ENCODE data around the gene OCEL1.
"Not testable (repeated sequence)": the region's sequence is repeated elsewhere in the genome, so short reads cannot be mapped to it uniquely, and the experiment has no call there.

The OCEL1 gene

GRCh38 chr19:17266975-17267788 is 41.2 kb downstream of the OCEL1 start, which contains the start of gene BABAM1:
BABAM1 (plus strand) TSS chr19:17267443; CDS start chr19:17268807, 1,364 bp downstream.
- DNase-seq (ENCODE audit: low spot score) (peak; percentile 97), ATAC-seq (ENCODE audit: low read depth) (peak; percentile 95)
- Histone ChIP-seq H3K4me3 (ENCODE audit: severe bottlenecking) (peak within 1 kb of the TSS; percentile 71), H3K27me3 (ENCODE audit: insufficient read depth, poor library complexity, severe bottlenecking) (no peaks in the 10 kb centered on the region), H3K4me1 (ENCODE audit: insufficient read depth, poor library complexity, severe bottlenecking) (peaks cover 5% of the 10 kb centered on the region), H3K9me3 (ENCODE audit: severe bottlenecking) (no peaks in the 10 kb centered on the region), H3K27ac (ENCODE audit: poor library complexity, severe bottlenecking) (peak within 1 kb of the TSS; percentile 73), H3K36me3 (ENCODE audit: low read depth) (peaks cover 28% of the 10 kb centered on the region)
- no peak for TF ChIP-seq CTCF (IDR thresholded peaks at IDR 0.05; ENCODE audit: poor library complexity, severe bottlenecking)

GRCh38 chr19:17268754-17269153 is 42.7 kb downstream of the OCEL1 start:
- Histone ChIP-seq H3K27ac (ENCODE audit: poor library complexity, severe bottlenecking) (peak overlapping the region; percentile 73), H3K4me3 (ENCODE audit: severe bottlenecking) (no peak overlapping the region), H3K4me1 (ENCODE audit: insufficient read depth, poor library complexity, severe bottlenecking) (peaks cover 5% of the 10 kb centered on the region), H3K9me3 (ENCODE audit: severe bottlenecking) (no peaks in the 10 kb centered on the region), H3K27me3 (ENCODE audit: insufficient read depth, poor library complexity, severe bottlenecking) (no peaks in the 10 kb centered on the region), H3K36me3 (ENCODE audit: low read depth) (peaks cover 35% of the 10 kb centered on the region)
- no peak for DNase-seq (ENCODE audit: low spot score)
- TF ChIP-seq CTCF (IDR thresholded peaks at IDR 0.05; ENCODE audit: poor library complexity, severe bottlenecking), result no peak
- ATAC-seq (ENCODE audit: low read depth), result no peak

- H3K4me1 ChIP-seq (ENCODE audit: insufficient read depth, poor library complexity, severe bottlenecking); DNase-seq (ENCODE audit: low spot score); H3K27ac ChIP-seq (ENCODE audit: poor library complexity, severe bottlenecking); H3K4me3 ChIP-seq (ENCODE audit: severe bottlenecking); ATAC-seq (ENCODE audit: low read depth); H3K9me3 ChIP-seq (ENCODE audit: severe bottlenecking); H3K27me3 ChIP-seq (ENCODE audit: insufficient read depth, poor library complexity, severe bottlenecking): not testable (repeated sequence)
- H3K36me3 ChIP-seq (ENCODE audit: low read depth), result peaks cover 58% of the 10 kb centered on the region
These were observed 48.9 kb downstream of the OCEL1 start for GRCh38 chr19:17274892-17275291.

GRCh38 chr19:17275441-17276175 is 49.6 kb downstream of the OCEL1 start:
- Histone ChIP-seq H3K4me3 (ENCODE audit: severe bottlenecking) (no peak overlapping the region), H3K27me3 (ENCODE audit: insufficient read depth, poor library complexity, severe bottlenecking) (no peaks in the 10 kb centered on the region), H3K9me3 (ENCODE audit: severe bottlenecking) (no peaks in the 10 kb centered on the region), H3K36me3 (ENCODE audit: low read depth) (peaks cover 52% of the 10 kb centered on the region), H3K4me1 (ENCODE audit: insufficient read depth, poor library complexity, severe bottlenecking) (no peaks in the 10 kb centered on the region), H3K27ac (ENCODE audit: poor library complexity, severe bottlenecking) (no peak overlapping the region)
- ATAC-seq (ENCODE audit: low read depth) (no peak), DNase-seq (ENCODE audit: low spot score) (no peak)
- TF ChIP-seq CTCF (IDR thresholded peaks at IDR 0.05; ENCODE audit: poor library complexity, severe bottlenecking), result no peak
